ENCODE data around the gene PARM1.

PARM1 gene

DNA sequence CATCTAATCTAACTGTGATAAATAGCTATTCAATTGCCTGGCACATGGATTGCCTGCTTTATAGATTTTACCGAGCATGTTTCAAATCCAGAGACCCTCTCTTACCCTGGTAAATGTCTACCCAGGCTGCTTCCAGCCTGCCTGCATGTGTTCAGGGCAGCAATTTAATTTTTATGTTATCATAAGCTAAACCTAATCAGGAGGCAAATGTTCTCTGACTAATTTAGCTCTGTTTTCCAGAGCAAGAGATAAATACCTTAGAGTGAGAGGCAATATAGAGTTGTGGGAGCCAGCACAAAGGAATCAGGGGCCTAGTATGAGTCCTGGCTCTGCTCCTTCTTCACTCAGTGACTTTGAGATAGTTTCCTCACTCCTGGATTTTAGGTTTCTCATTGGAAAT is 37.7 kb downstream of the PARM1 start:
- TF ChIP-seq, protein P1, sequence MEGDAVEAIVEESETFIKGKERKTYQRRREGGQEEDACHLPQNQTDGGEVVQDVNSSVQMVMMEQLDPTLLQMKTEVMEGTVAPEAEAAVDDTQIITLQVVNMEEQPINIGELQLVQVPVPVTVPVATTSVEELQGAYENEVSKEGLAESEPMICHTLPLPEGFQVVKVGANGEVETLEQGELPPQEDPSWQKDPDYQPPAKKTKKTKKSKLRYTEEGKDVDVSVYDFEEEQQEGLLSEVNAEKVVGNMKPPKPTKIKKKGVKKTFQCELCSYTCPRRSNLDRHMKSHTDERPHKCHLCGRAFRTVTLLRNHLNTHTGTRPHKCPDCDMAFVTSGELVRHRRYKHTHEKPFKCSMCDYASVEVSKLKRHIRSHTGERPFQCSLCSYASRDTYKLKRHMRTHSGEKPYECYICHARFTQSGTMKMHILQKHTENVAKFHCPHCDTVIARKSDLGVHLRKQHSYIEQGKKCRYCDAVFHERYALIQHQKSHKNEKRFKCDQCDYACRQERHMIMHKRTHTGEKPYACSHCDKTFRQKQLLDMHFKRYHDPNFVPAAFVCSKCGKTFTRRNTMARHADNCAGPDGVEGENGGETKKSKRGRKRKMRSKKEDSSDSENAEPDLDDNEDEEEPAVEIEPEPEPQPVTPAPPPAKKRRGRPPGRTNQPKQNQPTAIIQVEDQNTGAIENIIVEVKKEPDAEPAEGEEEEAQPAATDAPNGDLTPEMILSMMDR (IDR thresholded peaks at IDR 0.05) = no peak

DNA sequence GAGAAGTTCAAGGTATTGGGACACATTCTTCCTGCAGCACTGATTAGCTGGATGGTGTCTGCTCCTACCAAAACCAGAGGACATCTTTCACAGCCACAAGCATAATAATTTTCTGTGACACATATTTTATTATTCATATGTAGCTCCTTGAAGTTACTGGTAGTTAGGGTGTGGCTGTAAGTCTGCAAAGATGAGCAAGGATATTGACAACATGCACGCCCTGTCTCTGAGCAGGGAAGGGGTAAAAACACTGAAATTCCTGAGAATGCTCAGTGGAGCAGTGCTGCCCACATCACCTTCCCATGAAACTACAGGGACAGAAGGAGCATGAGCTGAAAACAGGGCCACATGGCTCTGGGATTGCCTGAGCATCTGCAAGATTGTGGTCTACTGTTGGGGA is 38.9 kb downstream of the PARM1 start:
- TF ChIP-seq, protein P1 (IDR thresholded peaks at IDR 0.05) = no peak

DNA sequence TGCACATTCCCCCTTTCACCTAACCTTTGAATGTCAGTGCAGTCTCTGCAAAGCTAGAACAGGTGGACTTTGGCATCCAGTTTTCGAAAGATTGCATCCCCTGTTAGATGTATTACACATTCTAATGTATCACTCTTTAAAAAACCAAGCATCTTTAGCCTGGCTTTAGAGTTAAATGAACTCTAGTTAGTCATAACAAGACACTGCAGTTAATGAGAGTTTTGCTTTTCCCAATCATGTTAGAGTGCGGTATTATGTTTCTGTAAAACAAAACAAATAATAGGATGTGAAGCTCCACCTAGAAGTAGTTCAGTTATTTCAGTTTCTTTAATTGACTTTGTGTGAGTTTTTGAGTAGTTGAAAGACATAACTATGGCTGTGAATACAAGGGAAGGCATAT is 42.2 kb downstream of the PARM1 start:
- TF ChIP-seq, protein P1 (IDR thresholded peaks at IDR 0.05) = no peak

DNA sequence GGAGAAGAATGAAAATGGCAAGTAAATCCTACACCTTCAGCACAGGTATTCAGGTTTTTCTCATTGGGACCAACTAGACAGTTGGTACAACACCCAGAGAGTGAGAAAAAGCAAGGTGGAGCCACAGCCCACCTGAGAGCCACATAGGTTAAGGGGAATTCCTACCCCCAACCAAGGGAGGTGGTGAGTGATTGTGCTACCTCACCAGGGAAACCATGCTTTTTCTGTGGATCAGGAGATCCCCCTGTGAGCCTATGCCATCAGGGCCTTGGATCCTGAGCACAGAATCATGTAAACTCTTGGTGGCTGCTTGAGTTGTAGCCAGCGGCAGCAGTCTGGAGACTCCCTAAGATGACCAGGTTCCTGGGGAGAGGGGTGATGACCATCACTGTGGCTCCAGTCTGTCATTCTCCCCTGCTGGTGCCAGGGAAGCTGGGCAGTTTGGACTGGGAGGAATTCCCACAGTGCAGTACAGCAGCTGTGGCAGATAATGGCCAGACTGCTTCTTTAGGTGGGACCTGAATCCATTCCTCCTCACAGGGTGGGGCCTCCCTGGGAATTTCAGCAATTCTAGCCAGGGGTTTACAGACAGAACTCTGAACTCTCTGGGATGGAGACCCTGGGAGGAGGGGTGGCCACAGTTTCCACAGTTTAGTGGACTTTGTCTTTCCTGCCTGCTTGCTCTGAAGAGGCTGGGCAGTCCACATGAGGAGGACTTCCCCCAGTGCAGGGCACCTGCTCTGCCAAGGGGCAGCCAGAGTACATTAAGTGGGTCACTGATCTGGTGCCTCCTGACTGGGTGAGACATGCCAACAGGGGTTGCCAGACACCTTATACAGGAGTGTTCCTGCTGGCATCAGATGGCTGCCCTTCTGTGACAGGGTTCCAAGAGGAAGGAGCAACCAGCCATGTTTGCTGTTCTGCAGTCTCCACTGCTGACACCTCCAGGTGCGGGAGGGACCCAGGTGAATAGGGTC is 43.2 kb downstream of the PARM1 start:
- TF ChIP-seq, protein P1 (IDR thresholded peaks at IDR 0.05) = no peak

DNA sequence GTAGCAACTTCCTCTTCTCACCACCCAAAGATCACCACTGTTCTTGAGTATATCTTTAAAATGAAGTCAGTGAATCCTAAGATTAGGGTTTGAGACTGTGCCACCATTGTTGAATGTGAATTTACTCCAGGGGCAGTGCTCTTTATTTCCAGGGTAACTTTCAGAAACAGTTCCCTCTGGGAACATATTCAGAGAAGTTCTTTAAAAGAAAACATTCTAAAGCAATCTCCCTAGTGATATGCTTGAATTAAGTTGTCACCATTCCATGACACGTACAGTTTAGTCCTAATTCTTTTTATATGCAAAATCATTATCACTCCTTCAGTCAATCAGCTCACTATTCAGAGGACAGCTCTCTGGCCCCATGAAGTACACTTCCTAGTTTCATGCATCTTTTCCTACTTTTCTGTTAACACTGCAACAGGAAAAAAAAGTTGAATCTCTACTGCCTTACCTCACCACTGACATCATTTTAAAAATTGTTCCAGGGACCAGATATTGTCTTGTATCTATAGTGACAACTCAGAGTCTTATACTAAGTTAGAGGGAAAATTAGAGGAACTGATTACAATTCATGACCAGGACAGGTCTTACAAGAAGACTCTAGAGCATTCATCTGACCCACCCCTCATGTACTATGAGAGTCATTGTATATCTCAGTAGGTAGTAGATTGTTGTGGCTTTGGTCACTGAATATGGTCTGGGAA is 49.8 kb downstream of the PARM1 start:
- TF ChIP-seq, protein P1 (IDR thresholded peaks at IDR 0.05) = no peak

DNA sequence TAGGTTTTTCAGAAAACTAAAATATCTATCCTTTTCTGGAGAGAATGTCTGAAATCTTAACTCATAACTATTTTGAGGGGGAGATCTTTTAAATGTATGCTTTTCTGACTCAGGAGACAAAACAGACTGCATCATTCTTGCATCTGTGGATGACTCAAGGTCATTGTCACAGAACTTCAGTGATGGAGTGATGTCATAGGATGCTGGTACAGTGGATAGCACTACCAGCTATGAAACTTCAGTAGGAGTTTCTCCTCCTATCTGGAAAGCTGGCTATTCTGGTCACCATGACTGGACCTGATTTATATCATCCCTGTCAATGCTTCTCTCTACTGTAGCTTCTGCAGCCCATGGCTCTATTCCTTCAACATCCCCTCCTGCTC is 50.3 kb downstream of the PARM1 start:
- TF ChIP-seq, protein P1 (IDR thresholded peaks at IDR 0.05) = no peak

DNA sequence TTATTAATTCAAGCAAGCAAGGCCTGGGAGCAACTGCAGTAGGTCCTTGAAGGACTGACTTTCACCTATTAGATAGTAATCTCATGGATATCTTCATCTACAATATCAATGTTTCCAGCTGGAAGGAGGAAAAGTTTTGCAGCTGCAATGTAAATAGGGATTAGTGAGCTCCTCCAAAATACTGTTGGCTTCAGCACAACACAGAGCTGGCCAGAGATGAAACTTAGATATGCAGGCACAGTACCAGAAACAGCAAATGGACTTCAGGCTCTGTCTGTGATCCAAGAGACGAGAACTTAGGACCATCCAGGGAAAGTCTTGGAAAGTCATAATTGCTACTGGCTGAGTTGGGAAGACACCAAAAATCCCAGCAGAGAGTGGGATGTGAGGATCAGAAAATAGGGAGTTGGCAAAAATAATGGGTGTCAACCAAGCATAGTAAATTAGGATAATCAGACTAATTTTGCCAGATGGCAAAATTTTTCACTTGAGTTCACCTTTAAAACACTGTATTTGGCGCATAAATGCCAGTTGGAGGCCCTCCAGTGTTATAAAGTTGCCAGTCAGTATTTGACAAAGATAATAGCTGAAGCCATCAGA is 57.5 kb downstream of the PARM1 start:
- TF ChIP-seq, protein P1 (IDR thresholded peaks at IDR 0.05) = no peak
